Breast epithelium (tissue), 3 donors: ENCODE measurements around the gene TTC7B.

Source experiments
- CTCF ChIP-seq, 3 donors: fragments of 450-650 bp; IDR thresholded peaks; one replicate each; pipeline ENCODE4 v1.5.1; 2016 to 2017; ENCODE audit warnings: antibody characterized with exemption in 3 of 3, mild to moderate bottlenecking in 3 of 3, moderate library complexity in 3 of 3
- POLR2A ChIP-seq: fragments of 450-650 bp; IDR thresholded peaks from one replicate; pipeline ENCODE4 v1.6.1; 2016; ENCODE audit warnings: antibody characterized with exemption, mild to moderate bottlenecking, moderate library complexity
- POLR2AphosphoS5 ChIP-seq, 3 donors: sonication (generic); formaldehyde crosslinking; IDR thresholded peaks; one replicate each; pipeline ENCODE4 v1.6.1; 2017; ENCODE audit warnings: antibody characterized with exemption in 3 of 3

GRCh38 chr14:90606434-90606833, 209.8 kb downstream of the TTC7B start:
- TF ChIP-seq CTCF (IDR thresholded peaks at IDR 0.05): no peak
- no peak for TF ChIP-seq POLR2AphosphoS5 (IDR thresholded peaks at IDR 0.05)
- TF ChIP-seq POLR2A: no peak
